SHP77 (cell line): Measurements from ENCODE around the gene TGFA.

Source experiments
- DNase-seq, 2 experiments: peaks; one replicate each; lab custom pipeline; 2025; lab: John Stamatoyannopoulos, UW

Gene TGFA

GRCh38 chr2:70417011-70417410 lies 136.6 kb downstream of the TGFA start:
- no peak for DNase-seq

GRCh38 chr2:70412294-70413070 lies 141.1 kb downstream of the TGFA start:
- DNase-seq: no peak

GRCh38 chr2:70411483-70412125 lies 142.0 kb downstream of the TGFA start:
- DNase-seq: no peak

GRCh38 chr2:70403267-70404053 lies 150.2 kb downstream of the TGFA start:
- peak; percentile 22 to 45 for DNase-seq

GRCh38 chr2:70400539-70400938 lies 153.1 kb downstream of the TGFA start:
- no peak for DNase-seq

GRCh38 chr2:70399046-70399445 lies 154.6 kb downstream of the TGFA start:
- no peak for DNase-seq
